ENCODE data around the gene CADPS2. TPM values are rescaled to one million over a fixed set of nuclear protein-coding genes. Genes with fewer than 3 reads are reported as not detected.

CADPS2 gene
- total RNA-seq, 6 experiments from 2014 or later = 7.6 to 14.7 (median 9.4) TPM

DNA sequence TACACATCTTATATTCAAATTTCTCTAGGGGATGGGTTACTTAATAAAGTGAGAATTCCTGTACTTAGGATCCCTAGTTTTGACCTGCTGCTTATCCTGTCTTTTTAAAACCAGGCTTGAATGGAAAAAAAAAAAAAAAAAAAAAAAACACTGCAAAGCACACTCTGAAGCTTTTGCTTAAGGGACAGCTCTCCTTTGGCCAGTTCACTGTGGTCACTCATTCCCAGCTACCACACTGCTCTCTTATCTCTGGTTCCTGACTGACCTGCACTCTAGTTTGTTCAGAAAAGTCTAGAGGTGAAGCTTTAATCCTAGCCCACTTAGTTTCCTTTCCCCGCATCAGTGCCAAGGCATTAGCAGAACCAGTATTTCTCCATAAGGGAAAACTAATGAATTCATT, 82.4 kb downstream of the CADPS2 start:
- DNase-seq = no peak
- Histone ChIP-seq H3K9me3 (no peaks in the 10 kb centered on the region), H3K4me1 (no peaks in the 10 kb centered on the region), H3K27me3 (no peaks in the 10 kb centered on the region), H3K4me3 (no peak overlapping the region), H3K27ac (no peak overlapping the region), H3K36me3 (no peaks in the 10 kb centered on the region)
- 92% methylated on average over 1 of the region's 1 CpG for WGBS (ENCODE audit: insufficient coverage, low coverage, low lambda C conversion rate, missing lambda C conversion rate)
- intact Hi-C loops (cut with DNase I) = no loop called here
- ATAC-seq = peak in 3 of 4 donors; percentile 15 to 35 (median 16)
- TF ChIP-seq CTCF (IDR thresholded peaks at IDR 0.05) = no peak
- TF ChIP-seq POLR2A (IDR thresholded peaks at IDR 0.05) = no peak

DNA sequence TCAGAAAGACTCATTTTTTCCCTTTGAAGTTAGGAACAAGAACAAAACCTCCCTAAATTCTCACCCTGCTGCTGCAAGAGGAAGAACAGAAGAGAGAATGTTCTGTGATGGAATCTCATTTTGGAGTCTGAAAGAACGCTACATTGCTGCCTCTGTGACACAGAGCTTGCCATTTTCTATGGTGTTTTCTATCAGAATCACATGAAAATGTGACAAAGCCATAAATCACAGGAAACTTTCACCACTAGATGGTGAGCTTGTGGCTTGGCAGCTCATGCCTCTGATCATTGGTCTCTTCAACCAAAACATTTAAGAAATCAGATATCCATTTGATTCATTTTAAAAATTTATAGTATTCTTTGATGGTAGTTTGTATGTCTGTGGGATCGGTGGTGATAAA, 82.9 kb downstream of the CADPS2 start:
- no peak for DNase-seq
- intact Hi-C loops (cut with DNase I) = no loop called here
- Histone ChIP-seq H3K27me3 (no peaks in the 10 kb centered on the region), H3K4me1 (no peaks in the 10 kb centered on the region), H3K27ac (no peak overlapping the region), H3K36me3 (no peaks in the 10 kb centered on the region), H3K9me3 (no peaks in the 10 kb centered on the region), H3K4me3 (no peak overlapping the region)
- ATAC-seq = peak; percentile 67 to 76 (median 72)
- TF ChIP-seq CTCF (IDR thresholded peaks at IDR 0.05) (peak; percentile 52 to 67 (median 58)), POLR2A (IDR thresholded peaks at IDR 0.05) (no peak)
- 46% methylated on average over 2 of the region's 2 CpGs for WGBS (ENCODE audit: insufficient coverage, low coverage, low lambda C conversion rate, missing lambda C conversion rate)

DNA sequence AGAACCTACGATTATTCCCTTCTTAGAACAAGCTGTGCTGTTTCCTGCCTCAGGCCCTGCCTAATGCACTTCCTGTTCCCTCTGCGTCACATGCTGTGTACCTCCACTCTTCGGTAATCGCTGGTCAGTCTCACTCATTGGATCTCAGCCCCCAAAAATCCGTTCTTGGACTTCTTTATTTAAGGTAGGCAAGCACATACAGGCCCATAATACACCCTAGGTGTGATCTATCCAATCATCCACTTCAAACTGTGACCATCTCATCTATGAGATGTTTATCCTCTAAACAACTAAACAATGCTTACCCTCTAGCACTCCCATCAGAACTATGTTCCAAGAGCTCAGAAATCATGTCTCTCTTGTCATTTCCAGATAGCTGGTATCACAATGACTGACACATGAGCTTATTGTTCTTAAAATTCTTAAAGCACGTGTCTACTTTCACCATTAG, 83.9 kb downstream of the CADPS2 start:
- intact Hi-C loops (cut with DNase I) = no loop called here
- H3K27ac ChIP-seq = peak overlapping the region in 1 of 3 donors; percentile 43
- no peaks in the 10 kb centered on the region for H3K36me3 ChIP-seq
- TF ChIP-seq POLR2A (IDR thresholded peaks at IDR 0.05) = no peak
- no peak for TF ChIP-seq CTCF (IDR thresholded peaks at IDR 0.05)
- H3K4me3 ChIP-seq = no peak overlapping the region
- H3K4me1 ChIP-seq = no peaks in the 10 kb centered on the region
- DNase-seq = peak in 1 of 3 donors; percentile 19
- H3K27me3 ChIP-seq = no peaks in the 10 kb centered on the region
- H3K9me3 ChIP-seq = no peaks in the 10 kb centered on the region
- WGBS (ENCODE audit: insufficient coverage, low coverage, low lambda C conversion rate, missing lambda C conversion rate) = 38% methylated on average over 6 of the region's 6 CpGs
- peak; percentile 57 to 84 (median 72) for ATAC-seq

DNA sequence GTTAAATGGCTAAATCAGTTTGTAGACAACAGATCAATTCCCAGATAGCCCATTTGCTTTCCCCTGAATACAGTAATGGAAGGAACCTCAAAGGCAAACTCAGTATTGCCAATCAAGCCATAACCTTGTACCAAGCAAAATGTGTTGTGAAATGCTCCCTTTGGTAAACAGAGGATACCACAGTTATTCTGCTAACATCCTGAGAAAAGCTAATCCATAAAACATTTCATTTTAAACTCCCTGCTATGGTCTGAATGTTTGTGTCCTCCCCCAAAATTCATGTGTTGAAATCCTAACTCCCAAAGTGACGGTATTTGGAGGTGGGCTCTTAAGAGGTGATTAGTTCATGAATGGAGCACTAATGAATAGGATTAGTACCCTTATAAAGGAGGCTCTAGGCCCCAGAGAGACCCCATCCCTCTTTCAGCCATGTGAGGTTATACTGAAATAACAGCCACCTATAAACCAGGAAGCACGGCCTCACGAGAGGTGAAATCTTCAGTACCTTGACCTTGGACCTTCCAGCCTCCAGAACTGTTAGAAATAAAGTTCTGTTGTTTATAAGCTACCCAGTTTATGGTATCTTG, 94.2 kb downstream of the CADPS2 start:
- peak; percentile 51 to 68 (median 60) for ATAC-seq
- 82% methylated on average over 3 of the region's 3 CpGs for WGBS (ENCODE audit: insufficient coverage, low coverage, low lambda C conversion rate, missing lambda C conversion rate)
- intact Hi-C loops (cut with DNase I) = no loop called here

More for the DNA sequence above, 94.2 kb downstream of the CADPS2 start:
- H3K4me1 ChIP-seq = no peaks in the 10 kb centered on the region
- no peak overlapping the region for H3K27ac ChIP-seq
- TF ChIP-seq CTCF (IDR thresholded peaks at IDR 0.05) (no peak), POLR2A (IDR thresholded peaks at IDR 0.05) (no peak)
- no peak overlapping the region for H3K4me3 ChIP-seq
- H3K9me3 ChIP-seq = no peaks in the 10 kb centered on the region
- DNase-seq = no peak
- H3K36me3 ChIP-seq = no peaks in the 10 kb centered on the region
- H3K27me3 ChIP-seq = no peaks in the 10 kb centered on the region

Data from right lobe of liver (tissue), 6 donors.